ENCODE results near the gene PDSS2. TPM values are rescaled to one million over a fixed set of nuclear protein-coding genes. Genes with fewer than 3 reads are reported as not detected.
"Not testable (repeated sequence)": the region's sequence is repeated elsewhere in the genome, so short reads cannot be mapped to it uniquely, and the experiment has no call there.

PDSS2 gene
- total RNA-seq, 1 experiment from 2014 or later = 16.3 TPM

DNA sequence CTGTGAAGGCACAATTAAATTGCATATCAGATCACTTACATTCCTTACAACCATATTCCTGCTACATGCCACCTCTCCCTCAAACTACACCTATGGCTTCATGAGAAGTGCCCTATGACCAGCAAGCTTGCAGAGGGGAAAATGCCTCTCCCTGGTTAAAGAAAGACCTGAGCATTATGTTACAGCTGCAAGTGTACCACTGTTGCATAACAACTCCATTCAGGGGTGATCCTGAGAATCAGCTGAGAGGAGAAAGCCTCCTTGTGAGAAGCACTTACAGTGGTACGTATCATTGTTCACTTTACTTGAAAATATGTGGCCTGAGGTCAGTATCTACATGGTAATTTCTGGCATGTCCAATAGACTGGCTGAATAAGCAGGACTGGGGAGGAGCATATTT, 20.0 kb downstream of the PDSS2 start:
- no peaks in the 10 kb centered on the region for H3K9me3 ChIP-seq (ENCODE audit: low read length)
- H3K36me3 ChIP-seq (ENCODE audit: insufficient read depth, low read length) = no peaks in the 10 kb centered on the region
- peaks cover 9% of the 10 kb centered on the region for H3K4me1 ChIP-seq (ENCODE audit: low read length)
- H2AFZ ChIP-seq (ENCODE audit: low read length) = no peak overlapping the region
- DNase-seq = no peak
- no peaks in the 10 kb centered on the region for H3K27me3 ChIP-seq (ENCODE audit: low read length)
- H3K9me2 ChIP-seq (replicated peaks; ENCODE audit: insufficient read depth, low read length) = no peaks in the 10 kb centered on the region
- H3K4me3 ChIP-seq (ENCODE audit: low read length) = no peak overlapping the region
- no peak overlapping the region for H3K27ac ChIP-seq (ENCODE audit: low read length)
- H4K20me1 ChIP-seq (ENCODE audit: insufficient read depth, low read depth, low read length) = no peaks in the 10 kb centered on the region
- H3K4me2 ChIP-seq (ENCODE audit: low read depth, low read length, poor library complexity, severe bottlenecking) = no peak overlapping the region
- H3K79me2 ChIP-seq (ENCODE audit: low read length) = peaks cover 34% of the 10 kb centered on the region
- H3K9ac ChIP-seq (ENCODE audit: low read length) = no peak overlapping the region

DNA sequence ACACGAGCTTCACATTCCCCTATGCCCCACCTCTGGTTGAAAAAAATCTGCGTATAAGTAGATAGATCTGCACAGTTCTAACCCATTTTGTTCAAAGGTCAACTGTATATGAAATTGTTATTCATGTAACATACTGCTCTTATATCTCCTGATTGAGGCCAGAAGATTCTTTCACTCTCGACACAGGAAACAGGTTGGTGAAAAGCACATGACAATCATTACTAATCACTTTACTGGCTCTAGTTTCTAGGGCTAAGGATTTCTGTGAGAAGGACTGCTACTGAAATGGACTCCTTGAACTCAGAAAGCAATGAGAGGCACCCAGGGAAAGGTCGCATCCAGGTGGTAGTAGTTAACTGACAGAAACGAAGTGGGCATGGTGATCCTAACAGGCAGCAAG, 21.7 kb downstream of the PDSS2 start:
- H3K27me3 ChIP-seq (ENCODE audit: low read length) = no peaks in the 10 kb centered on the region
- H3K9me2 ChIP-seq (replicated peaks; ENCODE audit: insufficient read depth, low read length) = no peaks in the 10 kb centered on the region
- H3K79me2 ChIP-seq (ENCODE audit: low read length) = peaks cover 45% of the 10 kb centered on the region
- no peaks in the 10 kb centered on the region for H4K20me1 ChIP-seq (ENCODE audit: insufficient read depth, low read depth, low read length)
- DNase-seq = no peak
- no peak overlapping the region for H3K4me2 ChIP-seq (ENCODE audit: low read depth, low read length, poor library complexity, severe bottlenecking)
- H3K27ac ChIP-seq (ENCODE audit: low read length) = no peak overlapping the region
- H3K36me3 ChIP-seq (ENCODE audit: insufficient read depth, low read length) = no peaks in the 10 kb centered on the region
- no peak overlapping the region for H3K9ac ChIP-seq (ENCODE audit: low read length)
- no peaks in the 10 kb centered on the region for H3K9me3 ChIP-seq (ENCODE audit: low read length)
- H3K4me3 ChIP-seq (ENCODE audit: low read length) = no peak overlapping the region
- H2AFZ ChIP-seq (ENCODE audit: low read length) = no peak overlapping the region
- H3K4me1 ChIP-seq (ENCODE audit: low read length) = peaks cover 16% of the 10 kb centered on the region

DNA sequence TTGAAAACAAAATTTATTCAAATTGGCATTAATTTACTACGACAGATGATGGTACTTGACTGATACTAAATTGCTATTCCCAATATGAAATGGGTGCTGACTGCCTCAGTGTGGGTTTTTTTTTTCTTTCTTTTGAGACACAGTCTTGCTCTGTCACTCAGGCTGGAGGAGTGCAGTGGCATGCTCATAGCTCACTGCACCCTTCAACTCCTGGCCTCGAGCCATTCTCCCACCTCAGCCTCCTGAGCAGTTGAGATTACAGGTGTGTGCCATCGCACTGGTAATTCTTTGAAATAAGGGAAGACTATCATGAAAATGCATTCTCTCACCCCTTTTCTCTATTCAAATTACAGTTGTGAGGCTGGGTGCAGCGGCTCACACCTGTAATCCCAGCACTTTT, 22.5 kb downstream of the PDSS2 start:
- H3K36me3 ChIP-seq (ENCODE audit: insufficient read depth, low read length) = no peaks in the 10 kb centered on the region
- peaks cover 51% of the 10 kb centered on the region for H3K79me2 ChIP-seq (ENCODE audit: low read length)
- no peak overlapping the region for H2AFZ ChIP-seq (ENCODE audit: low read length)
- H3K4me2 ChIP-seq (ENCODE audit: low read depth, low read length, poor library complexity, severe bottlenecking) = no peak overlapping the region
- no peak overlapping the region for H3K4me3 ChIP-seq (ENCODE audit: low read length)
- no peak for DNase-seq
- no peaks in the 10 kb centered on the region for H3K9me2 ChIP-seq (replicated peaks; ENCODE audit: insufficient read depth, low read length)
- H3K27ac ChIP-seq (ENCODE audit: low read length) = no peak overlapping the region
- H3K9ac ChIP-seq (ENCODE audit: low read length) = no peak overlapping the region
- H3K27me3 ChIP-seq (ENCODE audit: low read length) = no peaks in the 10 kb centered on the region
- no peaks in the 10 kb centered on the region for H4K20me1 ChIP-seq (ENCODE audit: insufficient read depth, low read depth, low read length)
- H3K4me1 ChIP-seq (ENCODE audit: low read length) = peaks cover 19% of the 10 kb centered on the region
- no peaks in the 10 kb centered on the region for H3K9me3 ChIP-seq (ENCODE audit: low read length)

- Histone ChIP-seq H3K9ac (ENCODE audit: low read length) (no peak overlapping the region), H3K4me2 (ENCODE audit: low read depth, low read length, poor library complexity, severe bottlenecking) (no peak overlapping the region), H3K27ac (ENCODE audit: low read length) (no peak overlapping the region), H3K36me3 (ENCODE audit: insufficient read depth, low read length) (no peaks in the 10 kb centered on the region), H3K27me3 (ENCODE audit: low read length) (no peaks in the 10 kb centered on the region), H3K4me1 (ENCODE audit: low read length) (peaks cover 23% of the 10 kb centered on the region), H3K79me2 (ENCODE audit: low read length) (peaks cover 60% of the 10 kb centered on the region), H3K9me3 (ENCODE audit: low read length) (no peaks in the 10 kb centered on the region), H3K4me3 (ENCODE audit: low read length) (no peak overlapping the region), H4K20me1 (ENCODE audit: insufficient read depth, low read depth, low read length) (0 out of 2 replicates have a peak, but pooled peaks cover 9% of the 10 kb centered on the region), H3K9me2 (replicated peaks; ENCODE audit: insufficient read depth, low read length) (no peaks in the 10 kb centered on the region), H2AFZ (ENCODE audit: low read length) (no peak overlapping the region)
- no peak for DNase-seq
These were observed 23.6 kb downstream of the PDSS2 start for GRCh38 chr6:107435798-107436197.

DNA sequence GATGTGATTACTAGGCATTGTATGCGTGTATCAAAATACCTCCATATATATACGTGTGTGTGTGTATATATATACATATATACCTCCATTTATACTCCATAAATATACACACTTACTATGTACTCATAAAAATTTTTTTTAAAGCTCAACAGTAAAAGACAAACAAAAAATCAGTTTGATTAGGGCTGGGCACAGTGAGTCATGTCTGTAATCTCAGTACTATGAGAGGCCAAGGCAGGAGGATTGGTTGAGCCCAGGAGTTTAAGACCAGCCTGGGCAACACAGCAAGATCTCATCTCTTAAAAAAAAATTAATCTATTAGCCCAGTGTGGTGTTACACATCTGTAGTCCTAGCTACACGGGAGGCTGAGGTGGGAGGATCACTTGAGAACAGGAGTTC, 24.6 kb downstream of the PDSS2 start:
- H4K20me1 ChIP-seq (ENCODE audit: insufficient read depth, low read depth, low read length) = 0 out of 2 replicates have a peak, but pooled peaks cover 10% of the 10 kb centered on the region
- peaks cover 61% of the 10 kb centered on the region for H3K79me2 ChIP-seq (ENCODE audit: low read length)
- no peak overlapping the region for H3K4me3 ChIP-seq (ENCODE audit: low read length)
- H3K27me3 ChIP-seq (ENCODE audit: low read length) = no peaks in the 10 kb centered on the region
- no peaks in the 10 kb centered on the region for H3K9me3 ChIP-seq (ENCODE audit: low read length)
- no peak for DNase-seq
- no peak overlapping the region for H3K27ac ChIP-seq (ENCODE audit: low read length)
- no peaks in the 10 kb centered on the region for H3K9me2 ChIP-seq (replicated peaks; ENCODE audit: insufficient read depth, low read length)
- no peaks in the 10 kb centered on the region for H3K36me3 ChIP-seq (ENCODE audit: insufficient read depth, low read length)
- peaks cover 23% of the 10 kb centered on the region for H3K4me1 ChIP-seq (ENCODE audit: low read length)
- H2AFZ ChIP-seq (ENCODE audit: low read length) = no peak overlapping the region
- no peak overlapping the region for H3K9ac ChIP-seq (ENCODE audit: low read length)
- H3K4me2 ChIP-seq (ENCODE audit: low read depth, low read length, poor library complexity, severe bottlenecking) = no peak overlapping the region

DNA sequence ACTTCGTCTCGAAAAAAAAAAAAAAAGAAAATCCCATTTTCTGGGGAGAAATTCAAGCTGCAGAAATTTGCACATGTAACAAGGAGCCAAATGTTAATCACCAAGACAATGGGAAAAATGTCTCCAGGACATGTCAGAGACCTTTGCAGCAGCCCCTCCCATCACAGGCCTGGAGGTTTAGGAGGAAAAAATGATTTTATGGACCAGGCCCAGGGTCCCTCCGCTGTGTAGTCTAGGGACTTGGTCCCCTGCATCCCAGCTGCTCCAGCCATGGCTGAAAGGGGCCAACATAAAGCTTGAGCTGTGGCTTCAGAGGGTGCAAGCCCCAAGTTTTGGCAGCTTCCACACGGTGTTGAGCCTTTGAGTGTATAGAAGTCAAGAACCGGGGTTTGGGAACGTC, 33.4 kb downstream of the PDSS2 start:
- not testable (repeated sequence) for H4K20me1 ChIP-seq (ENCODE audit: insufficient read depth, low read depth, low read length); DNase-seq; H2AFZ ChIP-seq (ENCODE audit: low read length); H3K9ac ChIP-seq (ENCODE audit: low read length); H3K27me3 ChIP-seq (ENCODE audit: low read length); H3K9me2 ChIP-seq (replicated peaks; ENCODE audit: insufficient read depth, low read length); H3K4me3 ChIP-seq (ENCODE audit: low read length); H3K36me3 ChIP-seq (ENCODE audit: insufficient read depth, low read length); H3K4me2 ChIP-seq (ENCODE audit: low read depth, low read length, poor library complexity, severe bottlenecking); H3K27ac ChIP-seq (ENCODE audit: low read length); H3K9me3 ChIP-seq (ENCODE audit: low read length); H3K4me1 ChIP-seq (ENCODE audit: low read length)
- H3K79me2 ChIP-seq (ENCODE audit: low read length) = peaks cover 16% of the 10 kb centered on the region

DNA sequence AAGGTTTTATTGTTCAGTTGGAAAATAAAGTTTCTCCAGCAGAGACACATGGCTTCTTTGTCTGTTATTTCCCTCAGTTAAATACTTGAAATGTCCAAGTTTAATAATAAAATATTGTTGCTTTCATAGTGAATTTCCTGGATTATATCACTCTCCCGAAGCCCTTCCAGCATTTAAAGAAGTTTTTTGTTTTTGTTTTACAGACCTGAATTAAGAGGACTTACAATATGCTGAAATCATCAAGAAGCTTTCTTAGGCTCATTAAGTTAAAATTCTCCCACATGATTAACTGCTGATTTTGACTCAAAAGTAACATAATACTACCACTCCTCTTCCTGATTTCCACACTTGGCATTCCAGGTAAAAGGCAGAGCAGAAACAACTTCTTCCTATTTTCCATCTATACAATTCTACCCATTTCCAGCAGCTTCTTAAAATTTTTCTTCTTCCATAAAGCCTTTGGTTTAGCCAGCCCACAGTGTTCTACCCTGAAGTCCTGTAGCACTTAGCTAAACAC, 35.8 kb downstream of the PDSS2 start:
- Histone ChIP-seq H3K9ac (ENCODE audit: low read length) (no peak overlapping the region), H3K27me3 (ENCODE audit: low read length) (no peaks in the 10 kb centered on the region), H3K4me2 (ENCODE audit: low read depth, low read length, poor library complexity, severe bottlenecking) (no peak overlapping the region), H3K4me1 (ENCODE audit: low read length) (peaks cover 14% of the 10 kb centered on the region), H3K4me3 (ENCODE audit: low read length) (no peak overlapping the region), H3K27ac (ENCODE audit: low read length) (no peak overlapping the region), H2AFZ (ENCODE audit: low read length) (no peak overlapping the region), H3K9me2 (replicated peaks; ENCODE audit: insufficient read depth, low read length) (no peaks in the 10 kb centered on the region), H4K20me1 (ENCODE audit: insufficient read depth, low read depth, low read length) (peaks cover 8% of the 10 kb centered on the region; the same call in 1 of the 2 replicates), H3K36me3 (ENCODE audit: insufficient read depth, low read length) (no peaks in the 10 kb centered on the region), H3K9me3 (ENCODE audit: low read length) (no peaks in the 10 kb centered on the region; the same call in 1 of the 2 replicates), H3K79me2 (ENCODE audit: low read length) (peaks cover 26% of the 10 kb centered on the region)
- DNase-seq = no peak

DNA sequence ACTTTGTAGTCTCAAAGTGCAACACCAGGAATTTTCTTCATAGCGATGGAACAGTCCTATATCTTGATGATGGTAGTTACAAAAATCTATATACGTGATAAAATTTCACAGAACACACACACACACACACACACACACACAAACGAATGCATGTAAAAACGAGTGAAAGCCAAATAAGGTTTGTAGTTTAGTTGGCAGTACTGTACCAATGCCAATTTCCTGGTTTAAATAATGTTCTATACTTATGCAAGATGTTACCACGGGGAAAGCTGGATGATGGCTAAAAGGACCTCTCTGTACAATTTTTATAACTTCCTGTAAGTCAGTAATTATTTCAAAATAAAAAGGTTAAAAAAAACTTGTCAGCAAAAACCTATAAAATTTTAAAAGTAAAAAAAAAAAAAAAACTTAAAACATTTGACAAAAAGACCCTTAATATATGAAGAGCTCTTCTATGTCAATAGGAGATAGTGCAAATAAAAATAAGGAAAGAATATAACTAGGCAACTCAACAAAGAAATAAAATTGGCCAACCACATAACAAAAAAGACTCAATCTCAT, 37.6 kb downstream of the PDSS2 start:
- H3K79me2 ChIP-seq (ENCODE audit: low read length) = peaks cover 29% of the 10 kb centered on the region
- H3K4me3 ChIP-seq (ENCODE audit: low read length) = no peak overlapping the region
- DNase-seq = no peak
- no peak overlapping the region for H3K27ac ChIP-seq (ENCODE audit: low read length)
- H4K20me1 ChIP-seq (ENCODE audit: insufficient read depth, low read depth, low read length) = peaks cover 8% of the 10 kb centered on the region; the same call in 1 of the 2 replicates
- H3K9me3 ChIP-seq (ENCODE audit: low read length) = no peaks in the 10 kb centered on the region; the same call in 1 of the 2 replicates
- no peaks in the 10 kb centered on the region for H3K9me2 ChIP-seq (replicated peaks; ENCODE audit: insufficient read depth, low read length)
- peaks cover 14% of the 10 kb centered on the region for H3K4me1 ChIP-seq (ENCODE audit: low read length)
- no peaks in the 10 kb centered on the region for H3K36me3 ChIP-seq (ENCODE audit: insufficient read depth, low read length)
- H3K27me3 ChIP-seq (ENCODE audit: low read length) = no peaks in the 10 kb centered on the region
- H3K4me2 ChIP-seq (ENCODE audit: low read depth, low read length, poor library complexity, severe bottlenecking) = no peak overlapping the region
- H3K9ac ChIP-seq (ENCODE audit: low read length) = no peak overlapping the region
- no peak overlapping the region for H2AFZ ChIP-seq (ENCODE audit: low read length)
